Stimulated activated CD4-positive, alpha-beta T cell treated with anti-CD3 and anti-CD28 coated beads, Interleukin-4, amount 100 ng/mL, for 4 hours (primary cell): ENCODE measurements around the gene TOGARAM2.

Experiments used
- DNase-seq, 2 experiments: peaks; one replicate each; pipeline ENCODE4 v3.0.0-alpha.2; 2020

Gene TOGARAM2

DNA sequence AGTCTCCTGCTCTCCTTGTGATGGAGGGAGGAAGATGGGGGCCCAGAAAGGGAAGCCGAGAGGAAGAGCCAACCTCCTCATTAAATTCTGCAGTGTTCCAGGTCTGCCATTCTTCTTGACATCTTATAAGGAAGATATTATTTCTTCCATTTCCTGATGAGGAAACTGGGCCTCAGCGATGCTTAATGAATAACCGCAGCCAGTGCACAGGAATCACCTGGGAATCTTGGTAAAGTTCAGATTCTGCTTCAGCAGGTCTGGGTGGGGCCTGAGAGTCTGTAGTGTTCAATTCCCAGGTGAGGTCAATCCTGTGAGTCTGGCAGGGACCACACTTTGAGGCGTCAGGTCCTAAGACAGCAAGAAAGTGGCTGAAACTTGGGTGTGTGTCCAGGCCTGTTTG lies 75.9 kb downstream of the TOGARAM2 start:
- DNase-seq, result no peak

DNA sequence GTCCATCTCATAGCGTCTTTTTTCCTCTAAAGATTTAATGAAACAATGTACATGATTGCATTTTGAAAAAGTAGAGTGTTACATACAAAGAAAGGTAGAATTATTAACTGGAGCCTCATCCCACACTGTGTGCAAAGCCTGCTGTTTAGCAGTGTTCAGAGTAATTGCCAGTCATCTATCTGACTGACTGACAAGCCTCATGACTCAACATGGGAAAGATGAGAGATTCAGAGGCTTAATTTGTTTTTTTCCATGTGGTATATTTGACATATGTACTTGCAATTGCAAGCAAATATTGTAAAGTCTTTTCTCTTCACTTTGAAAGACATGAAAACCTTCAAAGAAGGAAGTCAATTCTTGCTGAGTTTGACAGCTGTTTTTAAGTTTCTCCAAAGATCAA lies 78.5 kb downstream of the TOGARAM2 start:
- no peak for DNase-seq

DNA sequence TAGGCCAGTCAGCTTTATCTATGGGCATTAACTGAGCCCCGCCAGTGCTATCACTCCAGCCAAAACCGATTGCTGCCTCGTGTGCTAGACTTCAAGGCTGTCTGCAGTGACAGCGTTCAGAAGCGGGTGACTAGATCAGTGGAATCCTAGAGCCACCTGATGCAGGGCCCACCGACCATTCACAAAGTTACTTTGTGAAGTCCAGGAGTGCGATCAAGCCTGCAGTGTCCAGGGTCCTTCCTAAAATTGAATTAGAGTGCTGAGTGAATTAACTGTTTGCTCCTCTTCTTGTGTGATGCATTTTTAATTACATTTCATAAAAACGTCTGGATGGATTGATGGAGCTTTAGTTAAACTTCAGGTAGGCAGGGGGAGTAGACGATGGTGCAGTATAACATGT lies 79.3 kb downstream of the TOGARAM2 start:
- no peak for DNase-seq

GRCh38 chr2:29061176-29061575 lies 80.1 kb downstream of the TOGARAM2 start:
- no peak for DNase-seq

DNA sequence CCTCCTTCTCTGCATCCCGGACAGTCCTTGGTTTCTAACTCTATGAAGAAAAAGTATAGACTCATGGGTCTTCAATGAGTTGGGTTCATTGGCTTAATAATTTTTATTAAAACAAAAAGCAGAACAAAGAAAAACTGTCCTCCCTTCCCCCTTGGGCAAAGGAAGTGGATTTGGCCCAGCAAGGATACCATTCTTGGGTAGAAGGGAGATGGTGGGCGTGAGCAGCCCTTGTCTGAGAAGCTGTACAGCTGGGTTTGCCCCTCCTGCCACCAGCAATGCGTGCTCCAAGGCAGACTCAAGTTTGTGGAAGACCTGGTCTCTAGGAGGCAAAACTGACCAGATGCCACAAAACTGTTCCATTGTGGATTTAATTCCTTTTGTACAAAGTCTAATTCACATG lies 80.5 kb downstream of the TOGARAM2 start:
- DNase-seq, result no peak

GRCh38 chr2:29062371-29062770 lies 81.3 kb downstream of the TOGARAM2 start:
- no peak for DNase-seq

GRCh38 chr2:29063056-29063455 lies 82.0 kb downstream of the TOGARAM2 start:
- DNase-seq, result no peak

GRCh38 chr2:29063646-29064345 lies 82.7 kb downstream of the TOGARAM2 start:
- DNase-seq, result no peak

GRCh38 chr2:29064346-29064715 lies 83.2 kb downstream of the TOGARAM2 start:
- no peak for DNase-seq

DNA sequence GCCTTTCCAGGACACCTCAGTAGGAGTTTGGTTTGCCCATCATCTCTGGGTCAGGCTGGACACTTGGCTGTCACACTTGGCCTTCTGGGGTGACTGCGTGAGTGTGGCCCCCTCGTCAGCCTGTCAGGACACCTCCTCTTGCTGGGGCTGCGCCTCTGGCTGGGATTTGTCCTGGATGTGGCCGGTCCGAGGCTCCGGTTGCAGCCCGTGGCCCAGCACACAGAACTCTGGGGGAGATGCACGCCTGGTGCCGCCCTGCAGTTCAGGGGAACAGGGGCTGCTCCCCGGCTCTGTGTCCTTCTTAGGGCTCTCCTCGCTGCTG lies 83.6 kb downstream of the TOGARAM2 start:
- no peak for DNase-seq

GRCh38 chr2:29065068-29065811 lies 84.1 kb downstream of the TOGARAM2 start:
- no peak for DNase-seq

GRCh38 chr2:29066271-29066860 lies 85.3 kb downstream of the TOGARAM2 start:
- DNase-seq, result no peak

- DNase-seq, result no peak
Observed at GRCh38 chr2:29066997-29067605, 86.0 kb downstream of the TOGARAM2 start.

- DNase-seq, result no peak
Observed at GRCh38 chr2:29068513-29068912, 87.4 kb downstream of the TOGARAM2 start.

- DNase-seq, result no peak
Observed at GRCh38 chr2:29070526-29070925, 89.4 kb downstream of the TOGARAM2 start.

DNA sequence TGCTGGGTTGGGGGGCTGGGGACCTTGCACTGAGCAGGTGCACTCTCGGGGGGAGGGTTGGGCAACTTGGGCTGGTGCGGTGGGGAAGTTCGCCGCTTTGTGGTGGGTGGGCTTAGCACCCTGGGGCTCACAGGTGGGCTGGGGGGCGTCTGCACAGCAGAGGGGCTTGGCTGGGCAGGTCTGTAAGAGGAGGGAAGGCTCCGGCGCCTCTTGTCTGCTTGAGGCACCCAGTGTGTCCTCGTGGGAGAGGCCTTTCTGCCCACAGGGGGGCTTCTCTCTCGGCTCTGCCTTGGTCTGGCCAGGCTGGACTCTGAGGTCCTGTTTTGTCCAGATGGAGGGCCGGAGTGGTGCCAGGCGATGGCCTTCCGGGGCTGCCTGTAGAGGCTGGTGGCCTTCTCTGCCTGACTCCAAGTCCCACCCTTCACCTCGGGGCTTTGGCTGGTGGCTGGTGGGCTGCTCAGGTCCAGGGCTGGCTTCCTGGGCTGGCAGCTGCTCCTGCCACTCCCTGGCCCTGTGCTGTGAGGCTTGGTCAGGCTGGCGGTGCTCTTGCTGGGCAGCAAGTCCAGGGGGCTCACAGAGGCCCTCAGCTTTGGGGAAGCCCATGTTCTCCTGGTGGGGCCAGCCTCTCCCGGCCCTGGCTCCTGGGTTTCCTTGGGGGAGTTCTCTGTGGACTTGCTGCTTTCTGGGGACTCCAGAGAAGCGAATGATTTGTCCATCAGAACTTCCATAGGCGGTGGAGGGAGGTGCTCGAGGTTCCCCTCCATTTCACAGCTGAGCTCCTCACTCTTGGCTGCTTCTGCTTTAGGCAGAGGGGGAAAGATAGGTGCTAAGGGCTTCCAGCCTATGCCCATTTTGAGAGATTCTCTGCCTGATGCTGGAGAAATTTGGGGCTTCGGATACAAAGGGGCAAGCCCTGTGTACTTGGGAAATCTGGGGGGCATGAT lies 90.2 kb downstream of the TOGARAM2 start:
- DNase-seq, result no peak

DNA sequence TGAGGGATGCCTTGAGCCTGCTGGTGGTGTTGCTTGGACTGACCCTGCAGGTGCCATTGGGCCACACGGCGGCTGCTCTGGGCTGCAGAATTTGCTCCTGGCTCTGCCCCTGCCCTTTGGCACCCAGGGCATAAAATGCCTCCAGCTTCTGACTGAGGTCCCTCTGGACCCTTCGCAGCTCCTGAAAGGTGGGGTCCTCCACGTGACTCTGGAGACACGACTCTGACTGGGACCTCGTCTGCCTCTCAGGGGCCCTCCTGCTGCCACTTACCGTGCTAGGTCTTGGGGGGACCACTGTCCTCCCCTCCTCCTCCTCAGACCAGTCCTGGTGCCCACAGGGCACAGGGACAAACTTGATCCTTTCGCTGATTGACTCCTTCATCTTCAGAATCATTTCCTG lies 91.2 kb downstream of the TOGARAM2 start:
- DNase-seq, result no peak

DNA sequence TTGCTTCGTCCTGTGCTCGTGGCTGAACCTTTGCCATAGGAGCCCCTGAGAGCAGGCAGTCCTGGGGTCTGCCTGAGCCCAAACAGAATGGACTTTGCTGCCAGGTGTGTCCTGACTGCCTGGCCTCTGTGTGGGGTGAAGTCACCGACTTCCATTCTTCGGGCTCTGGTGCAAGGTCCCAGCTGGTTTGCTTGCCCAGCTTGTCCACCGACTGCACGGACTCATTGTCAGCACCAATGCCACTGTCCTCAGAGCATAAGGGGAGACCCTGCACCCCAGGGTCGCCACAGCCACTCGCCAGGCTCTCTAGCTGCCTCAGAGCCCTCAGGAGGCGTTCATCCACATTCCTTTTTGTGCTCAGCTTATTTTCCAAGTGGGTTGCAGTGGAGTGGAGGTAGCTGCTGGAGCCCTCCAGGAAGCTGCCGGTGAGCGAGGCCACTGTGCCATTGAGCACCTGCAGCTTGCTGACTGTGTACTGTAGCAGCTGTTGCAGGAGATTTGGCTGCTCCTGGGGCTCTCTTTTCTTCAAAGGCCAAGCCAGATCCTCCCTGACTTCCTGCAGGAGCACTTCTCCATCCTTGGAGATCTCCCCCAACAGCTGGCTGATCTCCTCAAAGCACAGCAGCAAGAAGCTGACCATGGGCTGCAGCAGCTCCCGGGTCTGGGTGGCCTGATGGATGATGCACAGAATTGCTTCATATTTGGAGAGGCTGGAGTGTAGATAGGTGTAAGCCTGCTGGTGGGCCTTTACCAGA lies 92.0 kb downstream of the TOGARAM2 start:
- no peak for DNase-seq

- DNase-seq, result no peak
Observed at GRCh38 chr2:29073933-29074332, 92.8 kb downstream of the TOGARAM2 start.

- no peak for DNase-seq
Observed at GRCh38 chr2:29074411-29074810, 93.3 kb downstream of the TOGARAM2 start, which contains the start of gene PCARE. PCARE (minus strand) TSS chr2:29074523; CDS start chr2:29074261, 262 bp downstream.

GRCh38 chr2:29075894-29076705 lies 95.0 kb downstream of the TOGARAM2 start:
- no peak for DNase-seq
